HG02973 (cell line): ENCODE measurements around the gene TM4SF18.
"Not testable (repeated sequence)": the region's sequence is repeated elsewhere in the genome, so short reads cannot be mapped to it uniquely, and the experiment has no call there.

ENCODE experiments used
- ATAC-seq: cut with Tn5 transposase; IDR thresholded peaks from one replicate; pipeline ENCODE4 v1.9.1; 2021; ENCODE audit warnings: moderate library complexity; ENCODE audit not compliant: unreplicated experiment

TM4SF18 gene, protein sequence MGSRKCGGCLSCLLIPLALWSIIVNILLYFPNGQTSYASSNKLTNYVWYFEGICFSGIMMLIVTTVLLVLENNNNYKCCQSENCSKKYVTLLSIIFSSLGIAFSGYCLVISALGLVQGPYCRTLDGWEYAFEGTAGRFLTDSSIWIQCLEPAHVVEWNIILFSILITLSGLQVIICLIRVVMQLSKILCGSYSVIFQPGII

DNA sequence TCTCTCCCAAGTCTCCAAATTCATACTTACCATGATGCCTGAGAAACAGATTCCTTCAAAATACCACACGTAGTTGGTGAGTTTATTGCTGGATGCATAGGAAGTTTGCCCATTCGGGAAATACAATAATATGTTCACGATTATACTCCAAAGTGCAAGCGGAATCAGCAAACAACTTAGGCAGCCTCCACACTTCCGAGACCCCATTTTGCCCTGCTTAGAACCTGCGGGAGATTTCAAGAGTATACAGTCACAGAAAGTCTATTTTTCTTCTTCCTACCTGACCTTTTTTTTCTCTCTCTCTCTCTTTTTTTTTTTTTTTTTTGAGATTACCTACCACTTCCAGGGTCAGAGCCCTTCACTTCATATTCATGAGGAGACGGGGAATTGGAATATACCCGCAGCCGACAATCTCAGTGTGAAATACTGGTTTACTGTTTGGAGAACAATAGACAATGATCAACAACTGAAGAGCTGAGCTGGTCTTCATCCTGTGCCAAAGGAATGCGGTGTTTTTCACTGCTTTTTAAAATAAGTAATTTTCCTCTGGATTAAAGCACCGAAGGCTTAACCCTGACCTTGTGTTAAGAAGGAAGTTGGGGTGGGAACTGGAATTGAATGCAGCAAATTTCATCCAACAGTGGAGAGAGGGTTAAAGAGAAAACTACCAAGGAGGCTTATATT is at the start of gene TM4SF18:
Gene TM4SF18, minus strand, starts transcription at position 461 of the 684 bp plus-strand sequence. Its CDS starts 254 bp downstream, at position 207.
- ATAC-seq, result no peak

- ATAC-seq, result no peak
These were observed 49.1 kb upstream of the TM4SF18 start for GRCh38 chr3:149382518-149382917.

DNA sequence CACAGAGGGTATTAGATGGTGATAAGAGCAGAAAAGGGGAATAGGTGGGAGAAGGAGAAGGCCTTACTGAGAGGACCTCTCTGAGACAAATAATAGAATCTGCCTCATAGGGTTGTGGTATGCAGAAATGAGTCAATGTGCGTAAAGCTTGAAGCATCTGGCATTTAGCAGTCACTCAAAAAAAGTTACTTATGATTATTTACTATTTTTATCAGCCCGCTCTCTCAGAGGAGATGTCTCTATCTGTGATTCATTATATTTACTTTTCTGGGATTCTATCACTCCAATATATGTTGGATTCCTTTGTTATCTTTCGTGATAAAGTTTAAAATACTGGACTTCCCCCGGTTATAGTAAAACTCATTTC is 48.6 kb upstream of the TM4SF18 start:
- peak; percentile 72 for ATAC-seq

DNA sequence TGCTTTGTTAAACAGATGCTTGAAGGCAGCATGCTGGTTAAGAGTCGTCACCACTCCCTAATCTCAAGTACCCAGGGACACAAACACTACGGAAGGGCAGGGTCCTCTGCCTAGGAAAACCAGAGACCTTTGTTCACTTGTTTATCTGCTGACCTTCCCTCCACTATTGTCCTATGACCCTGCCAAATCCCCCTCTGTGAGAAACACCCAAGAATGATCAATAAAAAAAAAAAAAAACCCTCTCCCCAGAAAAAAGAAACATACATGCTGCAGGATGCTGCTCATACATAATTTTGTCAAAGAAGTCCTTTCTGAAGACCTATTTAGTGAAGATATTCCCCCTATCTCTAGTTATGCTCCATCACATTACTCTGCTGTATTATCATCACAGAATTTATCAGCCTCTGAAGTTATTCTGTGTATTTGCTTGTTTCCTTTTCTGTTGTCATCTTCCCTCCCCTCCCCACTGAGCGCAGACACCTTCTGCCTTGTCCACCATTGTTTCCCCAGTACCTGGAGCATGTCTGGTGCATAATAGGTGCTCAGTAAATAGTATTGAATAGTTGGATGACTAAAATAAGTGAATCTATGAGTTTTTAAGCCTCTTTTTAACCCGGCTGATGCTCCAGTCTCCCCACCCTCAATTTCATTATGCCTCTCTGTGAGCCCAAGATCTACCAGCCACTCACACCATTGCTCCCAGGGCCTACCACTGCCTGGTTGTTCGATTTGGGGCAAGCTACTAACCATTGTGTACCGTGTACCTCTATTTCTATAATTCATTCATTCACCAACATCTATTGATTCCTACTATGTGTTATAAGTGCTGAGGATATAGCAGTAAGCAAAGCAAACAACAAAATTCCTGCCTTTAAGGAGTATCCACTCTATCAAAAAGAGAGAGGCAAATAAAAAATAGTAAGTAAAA is 48.0 kb upstream of the TM4SF18 start:
- ATAC-seq, result no peak

GRCh38 chr3:149380220-149380619 is 46.8 kb upstream of the TM4SF18 start:
- not testable (repeated sequence) for ATAC-seq

DNA sequence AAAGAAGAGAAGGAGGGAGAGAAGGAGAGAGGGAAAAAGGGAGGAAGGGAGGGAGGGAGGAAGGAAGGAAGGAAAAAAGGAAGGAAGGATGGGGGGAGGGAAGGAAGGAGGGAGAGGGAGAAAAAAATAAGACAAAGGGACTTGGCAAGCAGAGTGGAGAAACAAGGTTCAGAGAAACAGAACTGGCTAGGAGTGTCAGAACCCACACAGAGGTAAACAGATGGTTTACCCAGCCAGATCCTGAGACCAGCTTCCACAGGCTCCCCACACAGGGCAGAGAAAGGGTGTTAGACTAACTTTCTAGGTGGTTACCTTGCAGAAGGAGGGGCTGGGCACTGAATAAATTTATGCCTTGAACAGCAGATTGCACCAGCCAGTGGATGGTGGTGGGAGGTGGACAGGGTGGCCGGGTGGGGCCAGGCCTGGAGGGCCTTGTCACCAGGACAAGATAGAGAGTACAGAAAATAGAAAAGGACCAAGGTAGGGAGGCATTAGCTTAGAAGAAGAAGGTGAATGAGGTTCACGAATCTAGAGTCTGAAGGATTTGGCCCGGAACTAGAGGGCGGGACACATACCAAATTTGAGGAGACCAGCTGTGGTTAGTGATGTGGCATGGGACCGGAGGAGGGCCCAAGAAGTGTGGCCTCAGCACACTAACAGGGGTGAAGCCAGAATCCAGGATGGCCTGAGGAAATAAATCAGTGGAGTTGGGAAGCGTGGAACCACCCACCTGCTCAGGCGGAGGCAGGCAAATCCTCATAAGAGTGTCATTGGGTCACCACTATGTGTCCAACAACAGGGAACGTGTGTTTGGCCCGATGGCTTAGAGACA is 45.3 kb upstream of the TM4SF18 start:
- no peak for ATAC-seq

DNA sequence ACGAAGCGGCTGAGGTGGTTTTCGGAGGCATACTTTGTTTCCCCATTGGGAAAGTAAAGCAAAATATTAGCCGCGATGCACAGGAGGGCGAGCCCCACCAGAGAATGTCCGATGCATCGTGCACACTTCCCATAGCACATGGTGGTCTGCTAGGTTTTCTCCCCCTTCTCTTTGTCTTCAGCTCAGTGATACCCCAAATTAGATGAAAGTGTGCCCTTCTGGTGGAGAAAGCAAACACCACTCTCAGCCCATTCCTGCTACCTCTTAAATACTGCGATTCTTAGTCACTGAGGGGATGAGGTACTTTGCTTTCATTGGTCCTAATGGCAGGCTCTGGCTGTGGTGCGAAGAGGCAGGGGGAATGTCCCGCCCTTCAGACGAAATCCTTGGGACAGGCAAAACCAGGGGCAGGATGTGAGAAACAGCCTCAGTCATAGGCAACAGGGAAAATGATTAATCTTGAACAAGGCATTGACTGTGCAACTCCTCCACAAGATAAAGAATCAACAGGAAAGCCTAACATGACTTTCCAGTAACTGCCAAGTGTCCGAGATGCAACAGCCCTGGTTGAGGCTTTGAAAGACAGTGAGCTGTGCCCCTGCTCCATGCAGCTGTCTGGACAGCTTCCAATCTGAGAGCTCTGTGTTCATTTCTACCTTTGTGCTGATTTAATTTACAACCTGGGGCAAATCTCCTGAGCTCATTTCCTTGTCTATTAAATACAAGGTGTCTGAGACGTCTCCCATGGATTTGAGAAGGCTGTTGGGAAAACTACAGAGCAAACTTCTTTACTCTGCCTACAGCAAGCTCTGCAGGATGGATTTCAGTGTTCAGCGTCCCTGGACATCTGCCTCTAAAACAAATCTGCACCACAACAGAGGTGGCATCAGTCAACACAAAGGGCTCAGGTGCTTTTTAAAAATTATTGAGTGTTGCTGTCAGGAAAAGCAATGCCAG is 44.2 kb upstream of the TM4SF18 start, which contains the start of gene TM4SF1:
Gene TM4SF1, minus strand, starts transcription at position 242 of the 957 bp plus-strand sequence. Its CDS starts 102 bp downstream, at position 140.
- ATAC-seq, result no peak

- ATAC-seq, result no peak
These were observed 43.4 kb upstream of the TM4SF18 start for GRCh38 chr3:149376718-149377407.

DNA sequence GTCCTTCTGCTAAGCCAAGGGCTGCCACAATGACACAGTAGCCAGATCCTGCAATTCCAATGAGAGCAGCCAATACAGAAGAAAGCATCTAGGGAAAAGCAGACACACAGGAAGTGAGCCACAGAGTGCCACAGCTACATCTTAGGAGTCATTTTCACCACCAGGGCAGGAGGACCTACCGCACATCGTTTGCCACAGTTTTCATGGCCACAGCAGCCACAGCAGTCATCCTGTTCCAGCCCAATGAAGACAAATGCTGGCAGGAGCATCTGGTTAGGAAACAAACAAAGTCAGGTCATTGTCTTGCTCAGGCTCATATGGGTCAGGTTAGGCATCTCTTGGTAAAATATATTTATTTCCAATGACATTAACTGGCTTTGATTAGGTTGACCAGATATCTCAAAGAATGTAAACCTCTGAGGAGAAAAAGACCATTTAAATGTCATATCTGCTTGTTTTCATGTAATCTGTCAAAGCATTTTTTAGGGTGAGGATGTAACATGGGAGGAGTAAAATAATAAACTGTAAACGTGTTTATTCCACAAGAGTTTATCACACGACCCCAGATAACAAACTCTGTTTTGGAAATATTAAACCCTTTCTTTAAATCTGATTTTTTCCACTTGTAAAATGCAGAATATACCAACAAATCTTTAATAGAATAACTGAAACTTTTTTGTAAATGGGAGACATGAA is 42.2 kb upstream of the TM4SF18 start:
- ATAC-seq, result no peak

- ATAC-seq, result no peak
These were observed 41.5 kb upstream of the TM4SF18 start for GRCh38 chr3:149374793-149375500.

DNA sequence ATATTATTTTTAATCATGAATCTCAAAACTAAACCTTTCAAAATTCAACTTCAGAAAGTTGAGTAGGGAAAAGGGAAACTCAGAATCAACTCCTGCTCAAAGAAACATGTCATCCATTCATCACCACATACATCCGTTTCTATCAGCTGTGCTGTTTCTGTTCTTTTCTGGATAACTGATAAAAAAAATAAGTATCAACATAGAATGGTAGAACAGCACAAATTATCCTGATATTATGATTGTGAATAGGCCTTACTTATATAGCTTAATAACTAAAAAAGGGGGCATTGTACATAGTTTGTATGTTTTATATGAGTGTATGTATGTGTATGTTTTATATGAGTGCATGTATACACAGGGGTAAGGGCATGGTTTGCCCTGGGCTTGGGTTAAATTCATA is 41.0 kb upstream of the TM4SF18 start:
- ATAC-seq, result no peak

DNA sequence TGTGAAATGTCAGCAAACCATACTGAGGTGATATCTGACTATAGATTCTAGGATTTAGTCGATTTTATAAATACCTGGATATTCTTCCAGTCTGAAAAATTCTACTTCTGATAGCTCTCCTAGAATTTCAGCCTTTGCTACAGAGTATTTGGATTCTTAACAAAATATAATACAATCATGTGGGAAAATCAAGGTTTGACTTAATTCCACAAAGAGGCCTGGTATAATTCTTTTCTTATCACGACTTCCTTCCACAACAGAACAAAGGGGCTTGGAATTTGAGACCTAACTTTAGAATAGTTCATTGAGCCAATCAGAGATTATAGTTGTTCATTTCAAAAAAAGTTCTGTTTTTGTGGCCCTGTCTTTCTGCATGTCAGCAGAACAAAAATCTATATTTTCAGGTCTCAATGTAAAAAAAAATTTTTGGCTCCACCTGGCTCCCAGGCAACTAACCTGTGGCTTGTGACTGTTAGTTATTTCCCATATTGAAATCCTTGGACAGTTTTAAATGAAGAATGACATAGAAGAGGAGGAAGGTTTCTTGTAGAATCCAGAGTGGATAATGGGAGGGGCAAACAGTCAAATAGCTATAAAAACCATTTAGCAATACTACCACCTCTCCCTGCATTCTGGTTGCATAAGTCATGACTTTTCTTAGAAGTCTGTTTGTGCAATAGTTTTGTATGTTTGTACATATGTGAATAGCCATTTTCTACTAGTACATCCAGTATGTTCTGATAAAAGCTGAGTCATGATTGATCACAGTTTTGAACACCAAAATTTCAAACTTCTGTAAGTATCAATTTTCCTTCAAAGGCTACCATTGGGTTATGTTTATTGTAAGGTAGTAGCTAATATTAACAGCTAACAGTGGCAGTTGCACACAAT is 40.0 kb upstream of the TM4SF18 start:
- ATAC-seq, result no peak

DNA sequence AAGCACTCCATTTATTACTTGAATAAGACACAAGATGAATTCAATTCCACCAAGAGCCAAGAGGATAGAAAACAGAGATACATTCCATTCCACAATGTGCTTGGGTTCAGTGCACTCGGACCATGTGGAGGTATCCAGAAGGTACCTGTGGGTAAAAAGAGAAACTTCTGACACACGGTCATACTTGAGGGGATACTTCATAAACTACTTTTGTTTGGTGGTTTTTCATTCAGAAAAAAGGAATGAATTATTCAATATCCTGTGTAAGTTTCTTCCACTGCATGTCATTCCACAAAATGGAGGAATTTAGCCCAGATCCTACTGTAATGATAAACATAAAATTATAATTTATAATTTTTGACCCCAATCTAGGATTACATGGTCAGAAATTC is 38.3 kb upstream of the TM4SF18 start:
- ATAC-seq, result no peak

- ATAC-seq, result no peak
These were observed 37.7 kb upstream of the TM4SF18 start for GRCh38 chr3:149371001-149371722.

GRCh38 chr3:149369991-149370866 is 36.8 kb upstream of the TM4SF18 start:
- ATAC-seq, result no peak
